Measurements from ENCODE around the gene NPEPL1. TPM values are rescaled to one million over a fixed set of nuclear protein-coding genes. Genes with fewer than 3 reads are reported as not detected.

The NPEPL1 gene
- total RNA-seq, 2 experiments from 2014 or later: 13.6 to 15.2 TPM

GRCh38 chr20:58669287-58670006, 23.2 kb upstream of the NPEPL1 start:
- Mint-ChIP-seq H3K4me1 (peaks cover 14% of the 10 kb centered on the region), H3K36me3 (ENCODE audit: low read depth) (peaks cover 43% of the 10 kb centered on the region), H3K9me3 (ENCODE audit: low read depth) (no peaks in the 10 kb centered on the region), H3K27ac (no peak overlapping the region), H3K27me3 (no peaks in the 10 kb centered on the region), H3K4me3 (no peak overlapping the region)
- DNase-seq: no peak
- POLR2A ChIA-PET: interaction anchor here (0.5 kb wide), 1 partner anchor 49 kb away, joined by 5 read pairs; no protein-coding TSS in a partner anchor
- CTCF ChIA-PET: interaction anchor here (0.8 to 1.2 kb wide), 2 partner anchors 13 to 18 kb away, joined by 3 to 4 read pairs; no protein-coding TSS in a partner anchor
- intact Hi-C loops (cut with DNase I, micrococcal nuclease): no loop called here
- no peak for ATAC-seq

GRCh38 chr20:58670102-58670501, 22.5 kb upstream of the NPEPL1 start:
- no peak overlapping the region for H3K4me3 Mint-ChIP-seq
- ChIA-PET CTCF (interaction anchor here (0.8 to 1.2 kb wide), 2 partner anchors 14 to 18 kb away, joined by 3 to 4 read pairs; no protein-coding TSS in a partner anchor), POLR2A (no interaction called here)
- H3K27me3 Mint-ChIP-seq: no peaks in the 10 kb centered on the region
- H3K9me3 Mint-ChIP-seq (ENCODE audit: low read depth): no peaks in the 10 kb centered on the region
- DNase-seq (no peak), ATAC-seq (no peak)
- no peak overlapping the region for H3K27ac Mint-ChIP-seq
- intact Hi-C loops (cut with DNase I, micrococcal nuclease): no loop called here
- H3K4me1 Mint-ChIP-seq: peaks cover 8% of the 10 kb centered on the region
- H3K36me3 Mint-ChIP-seq (ENCODE audit: low read depth): peaks cover 47% of the 10 kb centered on the region

- CTCF ChIA-PET: interaction anchor here (0.6 kb wide), 1 partner anchor 540 kb away, joined by 3 read pairs; no protein-coding TSS in a partner anchor
- Mint-ChIP-seq H3K4me1 (peaks cover 4% of the 10 kb centered on the region), H3K36me3 (ENCODE audit: low read depth) (peaks cover 46% of the 10 kb centered on the region), H3K27ac (no peak overlapping the region), H3K9me3 (ENCODE audit: low read depth) (no peaks in the 10 kb centered on the region), H3K27me3 (no peaks in the 10 kb centered on the region), H3K4me3 (no peak overlapping the region)
- intact Hi-C loops (cut with DNase I, micrococcal nuclease): no loop called here
- POLR2A ChIA-PET: no interaction called here
- ATAC-seq (no peak), DNase-seq (no peak)
Observed at GRCh38 chr20:58670659-58671058, 21.9 kb upstream of the NPEPL1 start.

GRCh38 chr20:58673119-58673518, 19.5 kb upstream of the NPEPL1 start:
- intact Hi-C loops (cut with DNase I, micrococcal nuclease): no loop called here
- Mint-ChIP-seq H3K36me3 (ENCODE audit: low read depth) (peaks cover 46% of the 10 kb centered on the region), H3K27me3 (no peaks in the 10 kb centered on the region), H3K27ac (no peak overlapping the region), H3K4me3 (no peak overlapping the region), H3K9me3 (ENCODE audit: low read depth) (no peaks in the 10 kb centered on the region), H3K4me1 (no peaks in the 10 kb centered on the region)
- no peak for DNase-seq
- POLR2A ChIA-PET: interaction anchor here (0.5 kb wide), 1 partner anchor 88 kb away, joined by 3 read pairs; no protein-coding TSS in a partner anchor
- no peak for ATAC-seq
- CTCF ChIA-PET: interaction anchor here (0.7 to 1.5 kb wide), 2 partner anchors 26 to 52 kb away, joined by 3 read pairs; no protein-coding TSS in a partner anchor

DNA sequence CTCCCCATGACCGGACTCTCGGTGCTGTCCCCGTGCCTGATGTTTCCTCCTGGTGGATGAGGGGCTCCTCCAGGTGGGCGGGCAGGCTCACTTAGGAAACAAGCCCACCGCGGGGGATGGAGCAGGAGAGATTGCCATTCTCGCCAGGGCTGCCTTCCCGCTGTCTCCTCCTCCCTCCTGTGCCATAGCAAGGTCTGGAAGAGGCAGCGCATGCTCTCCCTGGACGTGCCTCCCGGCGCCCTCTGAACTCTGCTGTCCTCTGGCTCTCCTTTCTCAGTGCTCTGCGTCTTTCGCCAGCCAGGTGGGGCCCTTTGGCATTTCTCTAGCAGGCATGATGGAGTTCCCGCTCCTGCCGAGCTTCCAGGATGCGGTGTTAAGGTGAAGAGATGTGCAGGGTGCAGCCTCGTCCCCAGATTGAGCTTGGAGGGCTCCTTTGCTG, 17.4 kb upstream of the NPEPL1 start:
- ATAC-seq: no peak
- ChIA-PET POLR2A (no interaction called here), CTCF (interaction anchor here (0.7 kb wide), 1 partner anchor 24 kb away, joined by 3 read pairs; the partner anchor contains the start of gene STX16)
- H3K27me3 Mint-ChIP-seq: no peaks in the 10 kb centered on the region
- no peak overlapping the region for H3K4me3 Mint-ChIP-seq
- peaks cover 55% of the 10 kb centered on the region for H3K36me3 Mint-ChIP-seq (ENCODE audit: low read depth)
- no peak for DNase-seq
- intact Hi-C loops (cut with DNase I, micrococcal nuclease): no loop called here
- H3K9me3 Mint-ChIP-seq (ENCODE audit: low read depth): no peaks in the 10 kb centered on the region
- no peak overlapping the region for H3K27ac Mint-ChIP-seq
- no peaks in the 10 kb centered on the region for H3K4me1 Mint-ChIP-seq

DNA sequence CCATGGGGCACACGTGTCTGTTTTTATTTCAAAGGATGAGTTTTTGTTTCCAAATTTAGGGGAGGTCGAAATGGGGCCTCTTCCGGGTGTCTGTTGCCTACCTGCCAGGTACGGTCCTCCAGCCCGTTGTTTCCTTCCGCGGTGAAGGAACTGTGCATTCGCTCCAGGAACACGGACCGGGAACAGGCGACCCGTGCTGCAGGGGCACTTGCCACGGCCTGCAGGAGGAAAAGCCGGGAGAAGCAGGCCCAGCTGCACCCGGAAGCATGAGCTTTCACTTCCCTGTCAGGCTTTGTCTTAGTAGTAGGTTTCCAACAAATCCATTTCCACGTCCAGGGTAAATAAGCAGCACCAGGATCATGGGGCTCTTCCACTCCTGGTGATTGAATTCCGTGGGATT, 17.0 kb upstream of the NPEPL1 start:
- ATAC-seq (no peak), DNase-seq (no peak)
- H3K27me3 Mint-ChIP-seq: no peaks in the 10 kb centered on the region
- POLR2A ChIA-PET: no interaction called here
- no peaks in the 10 kb centered on the region for H3K4me1 Mint-ChIP-seq
- H3K4me3 Mint-ChIP-seq: no peak overlapping the region
- CTCF ChIA-PET: interaction anchor here (0.7 to 1.7 kb wide), 2 partner anchors 8 to 25 kb away, joined by 3 to 4 read pairs; partner anchors contain the start of gene STX16
- no peaks in the 10 kb centered on the region for H3K9me3 Mint-ChIP-seq (ENCODE audit: low read depth)
- intact Hi-C loops (cut with DNase I, micrococcal nuclease): no loop called here
- H3K36me3 Mint-ChIP-seq (ENCODE audit: low read depth): peaks cover 56% of the 10 kb centered on the region
- no peak overlapping the region for H3K27ac Mint-ChIP-seq

GRCh38 chr20:58676161-58676560, 16.4 kb upstream of the NPEPL1 start:
- no peak for ATAC-seq
- Mint-ChIP-seq H3K36me3 (ENCODE audit: low read depth) (peaks cover 54% of the 10 kb centered on the region), H3K4me3 (no peak overlapping the region), H3K27me3 (no peaks in the 10 kb centered on the region), H3K4me1 (no peaks in the 10 kb centered on the region), H3K9me3 (ENCODE audit: low read depth) (no peaks in the 10 kb centered on the region), H3K27ac (peak overlapping the region; percentile 47)
- intact Hi-C loops (cut with DNase I, micrococcal nuclease): no loop called here
- ChIA-PET CTCF (interaction anchor here (1.7 kb wide), 1 partner anchor 9 kb away, joined by 4 read pairs; no protein-coding TSS in a partner anchor), POLR2A (no interaction called here)
- DNase-seq: no peak

GRCh38 chr20:58677079-58677604, 15.5 kb upstream of the NPEPL1 start:
- no peak overlapping the region for H3K27ac Mint-ChIP-seq
- ChIA-PET POLR2A (no interaction called here), CTCF (interaction anchor here (0.8 to 1.7 kb wide), 2 partner anchors 8 to 10 kb away, joined by 3 to 4 read pairs; no protein-coding TSS in a partner anchor)
- H3K4me3 Mint-ChIP-seq: no peak overlapping the region
- ATAC-seq (no peak), DNase-seq (no peak)
- intact Hi-C loops (cut with DNase I, micrococcal nuclease): no loop called here
- no peaks in the 10 kb centered on the region for H3K4me1 Mint-ChIP-seq
- no peaks in the 10 kb centered on the region for H3K27me3 Mint-ChIP-seq
- no peaks in the 10 kb centered on the region for H3K9me3 Mint-ChIP-seq (ENCODE audit: low read depth)
- peaks cover 55% of the 10 kb centered on the region for H3K36me3 Mint-ChIP-seq (ENCODE audit: low read depth)

DNA sequence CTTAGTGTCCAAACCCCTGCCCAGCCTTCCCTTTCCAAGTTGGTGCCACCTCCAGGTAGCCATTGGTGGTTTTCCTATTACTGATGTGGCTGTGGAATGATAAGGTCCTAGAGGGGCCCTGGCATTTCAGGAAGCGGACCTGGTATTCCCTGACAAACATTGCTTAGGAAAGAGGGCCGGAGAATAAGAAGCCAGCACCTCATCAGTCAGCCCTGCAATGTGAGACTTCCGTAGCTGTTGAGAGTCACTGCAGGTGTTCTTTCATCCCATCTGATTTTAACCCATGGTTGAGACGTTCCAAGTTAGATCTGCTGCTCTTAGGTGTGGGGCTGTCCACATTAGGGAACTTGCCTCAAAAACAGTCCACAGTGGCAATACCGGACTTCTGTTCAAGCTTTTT, 14.8 kb upstream of the NPEPL1 start:
- CTCF ChIA-PET: interaction anchor here (1.0 kb wide), 1 partner anchor 18 kb away, joined by 3 read pairs; no protein-coding TSS in a partner anchor
- no peak for DNase-seq
- POLR2A ChIA-PET: interaction anchor here (0.5 kb wide), 1 partner anchor 415 kb away, joined by 3 read pairs; no protein-coding TSS in a partner anchor
- no peaks in the 10 kb centered on the region for H3K9me3 Mint-ChIP-seq (ENCODE audit: low read depth)
- H3K4me1 Mint-ChIP-seq: no peaks in the 10 kb centered on the region
- H3K4me3 Mint-ChIP-seq: no peak overlapping the region
- no peak for ATAC-seq
- H3K36me3 Mint-ChIP-seq (ENCODE audit: low read depth): peaks cover 54% of the 10 kb centered on the region
- no peak overlapping the region for H3K27ac Mint-ChIP-seq
- intact Hi-C loops (cut with DNase I, micrococcal nuclease): no loop called here
- no peaks in the 10 kb centered on the region for H3K27me3 Mint-ChIP-seq

DNA sequence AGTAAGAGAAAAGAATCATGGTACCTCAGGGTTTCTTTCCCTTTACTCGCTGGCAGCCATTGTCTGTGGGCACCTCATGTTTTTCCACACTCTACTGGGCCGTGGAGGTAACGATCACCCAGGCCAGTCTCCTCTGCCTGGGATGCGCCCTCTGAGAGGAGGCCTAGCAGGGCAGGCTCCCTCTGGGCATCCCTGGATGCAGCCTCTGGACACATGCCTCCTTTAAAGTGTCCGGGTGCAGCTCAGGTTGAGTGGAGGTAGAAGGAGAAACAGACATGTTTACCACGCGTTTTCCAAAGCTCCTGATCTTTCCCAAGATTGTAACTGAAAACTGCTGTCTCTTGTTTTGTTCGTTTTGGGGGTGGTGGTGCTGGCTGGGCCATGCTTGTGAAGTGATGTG, 13.8 kb upstream of the NPEPL1 start:
- no peak for DNase-seq
- peaks cover 45% of the 10 kb centered on the region for H3K36me3 Mint-ChIP-seq (ENCODE audit: low read depth)
- no peak overlapping the region for H3K27ac Mint-ChIP-seq
- ATAC-seq: no peak
- H3K4me3 Mint-ChIP-seq: no peak overlapping the region
- no peaks in the 10 kb centered on the region for H3K27me3 Mint-ChIP-seq
- H3K4me1 Mint-ChIP-seq: no peaks in the 10 kb centered on the region
- ChIA-PET POLR2A (no interaction called here), CTCF (no interaction called here)
- no peaks in the 10 kb centered on the region for H3K9me3 Mint-ChIP-seq (ENCODE audit: low read depth)
- intact Hi-C loops (cut with DNase I, micrococcal nuclease): no loop called here

DNA sequence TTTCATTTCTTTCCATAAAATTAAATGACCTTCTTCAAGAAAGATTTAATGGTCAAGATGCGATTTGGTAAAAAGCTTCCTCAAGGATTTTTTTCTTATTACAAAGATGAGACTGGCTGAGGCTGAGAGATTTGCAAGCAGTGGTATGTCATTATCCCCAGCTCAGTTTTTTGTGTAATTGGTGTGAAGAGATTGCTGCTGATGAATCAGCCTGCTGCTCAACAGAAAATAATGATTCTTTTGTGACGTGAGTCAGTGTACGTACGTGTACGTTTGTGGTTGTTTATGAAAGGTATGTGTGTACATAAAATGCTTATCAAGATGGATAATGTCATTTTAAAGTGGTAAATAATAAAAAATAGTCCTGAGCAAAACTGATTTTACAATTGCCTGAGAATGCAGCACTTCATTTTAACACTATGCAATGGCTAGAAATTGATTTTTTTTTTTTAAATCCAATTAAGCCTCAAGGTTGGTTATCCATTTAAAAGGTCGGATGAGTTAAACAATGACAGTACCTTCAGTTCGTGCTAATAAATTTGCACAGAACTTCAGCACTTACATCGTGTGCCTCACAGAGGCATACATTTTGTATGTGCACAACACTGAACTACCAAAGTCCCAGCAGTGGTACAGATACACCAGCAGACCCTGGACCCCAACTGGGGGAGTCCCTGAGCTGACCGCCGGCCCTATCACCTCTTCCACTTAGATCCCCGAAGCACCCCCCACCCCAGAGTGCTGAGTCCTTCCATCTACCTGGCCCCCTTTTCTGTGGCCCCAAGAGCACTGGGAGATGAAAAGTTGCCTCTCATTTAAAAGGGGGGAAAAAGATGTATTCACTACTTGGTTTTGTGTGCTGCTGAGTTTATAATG, 9.7 kb upstream of the NPEPL1 start:
- CTCF ChIA-PET: interaction anchor here (0.5 kb wide), 1 partner anchor 35 kb away, joined by 4 read pairs; no protein-coding TSS in a partner anchor
- Mint-ChIP-seq H3K36me3 (ENCODE audit: low read depth) (peaks cover 20% of the 10 kb centered on the region), H3K9me3 (ENCODE audit: low read depth) (no peaks in the 10 kb centered on the region), H3K4me3 (no peak overlapping the region), H3K27ac (no peak overlapping the region), H3K27me3 (no peaks in the 10 kb centered on the region), H3K4me1 (no peaks in the 10 kb centered on the region)
- ATAC-seq: no peak
- intact Hi-C loops (cut with DNase I, micrococcal nuclease): no loop called here
- POLR2A ChIA-PET: interaction anchor here (0.6 kb wide), 1 partner anchor 8 kb away, joined by 3 read pairs; no protein-coding TSS in a partner anchor
- no peak for DNase-seq
